ENCODE data around the gene GREB1.

- TF ChIP-seq, protein P1, sequence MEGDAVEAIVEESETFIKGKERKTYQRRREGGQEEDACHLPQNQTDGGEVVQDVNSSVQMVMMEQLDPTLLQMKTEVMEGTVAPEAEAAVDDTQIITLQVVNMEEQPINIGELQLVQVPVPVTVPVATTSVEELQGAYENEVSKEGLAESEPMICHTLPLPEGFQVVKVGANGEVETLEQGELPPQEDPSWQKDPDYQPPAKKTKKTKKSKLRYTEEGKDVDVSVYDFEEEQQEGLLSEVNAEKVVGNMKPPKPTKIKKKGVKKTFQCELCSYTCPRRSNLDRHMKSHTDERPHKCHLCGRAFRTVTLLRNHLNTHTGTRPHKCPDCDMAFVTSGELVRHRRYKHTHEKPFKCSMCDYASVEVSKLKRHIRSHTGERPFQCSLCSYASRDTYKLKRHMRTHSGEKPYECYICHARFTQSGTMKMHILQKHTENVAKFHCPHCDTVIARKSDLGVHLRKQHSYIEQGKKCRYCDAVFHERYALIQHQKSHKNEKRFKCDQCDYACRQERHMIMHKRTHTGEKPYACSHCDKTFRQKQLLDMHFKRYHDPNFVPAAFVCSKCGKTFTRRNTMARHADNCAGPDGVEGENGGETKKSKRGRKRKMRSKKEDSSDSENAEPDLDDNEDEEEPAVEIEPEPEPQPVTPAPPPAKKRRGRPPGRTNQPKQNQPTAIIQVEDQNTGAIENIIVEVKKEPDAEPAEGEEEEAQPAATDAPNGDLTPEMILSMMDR (conservative IDR thresholded peaks at IDR 0.05): no peak
- no peak for TF ChIP-seq EZH2 (IDR thresholded peaks at IDR 0.05; ENCODE audit: low read depth)
Observed at GRCh38 chr2:11505652-11506610, 27.9 kb upstream of the GREB1 start.
